GM18498 (cell line): ENCODE measurements around the gene PEBP1.

Source experiments
- ATAC-seq: cut with Tn5 transposase; IDR thresholded peaks from one replicate; pipeline ENCODE4 v1.9.1; 2021; ENCODE audit warnings: mild to moderate bottlenecking, moderate library complexity; ENCODE audit not compliant: unreplicated experiment

The PEBP1 gene

GRCh38 chr12:118135788-118136558 lies at the start of gene PEBP1:
Gene PEBP1, plus strand, starts transcription at chr12:118136124. Its CDS starts 86 bp downstream, at chr12:118136210.
- peak; percentile 98 for ATAC-seq

- ATAC-seq: no peak
Measured at GRCh38 chr12:118089782-118090181, 46.1 kb upstream of the PEBP1 start.

GRCh38 chr12:118094039-118094438 lies 41.9 kb upstream of the PEBP1 start:
- ATAC-seq: no peak

GRCh38 chr12:118098401-118098800 lies 37.5 kb upstream of the PEBP1 start:
- ATAC-seq: no peak

DNA sequence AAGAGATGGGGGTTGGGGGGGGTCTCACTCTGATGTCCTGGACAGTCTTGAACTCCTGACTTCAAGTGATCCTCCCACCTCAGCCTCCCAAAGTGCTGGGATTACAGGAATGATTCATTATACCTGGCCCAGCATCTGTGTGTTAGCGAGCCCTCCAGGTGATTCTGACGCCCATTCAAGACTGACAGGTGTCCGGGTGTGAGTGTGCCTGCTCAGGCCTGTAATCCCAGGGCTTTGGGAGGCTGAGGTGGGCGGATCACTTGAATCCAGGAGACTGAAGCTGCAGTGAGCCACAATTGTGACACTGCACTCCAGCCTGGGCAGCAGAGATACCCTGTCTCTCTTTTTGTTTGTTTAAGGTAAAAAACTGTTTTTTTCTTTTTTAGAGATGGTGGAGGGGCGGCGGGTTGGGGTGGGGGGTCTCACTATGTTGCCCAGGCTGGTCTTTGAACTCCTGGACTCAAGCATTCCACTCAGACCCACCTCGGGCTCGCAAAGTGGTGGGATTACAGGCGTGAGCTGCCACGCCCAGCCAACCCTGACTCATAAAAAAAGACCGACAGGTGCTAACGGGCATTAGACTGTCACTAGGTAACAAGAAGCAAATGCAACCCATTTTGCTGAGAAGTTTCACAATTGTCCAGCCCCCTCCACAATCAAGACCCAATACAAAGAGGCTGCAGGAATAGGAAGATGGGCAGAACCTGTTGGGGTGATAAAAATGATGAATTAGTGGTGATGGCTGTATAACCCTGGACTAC lies 36.8 kb upstream of the PEBP1 start:
- no peak for ATAC-seq

DNA sequence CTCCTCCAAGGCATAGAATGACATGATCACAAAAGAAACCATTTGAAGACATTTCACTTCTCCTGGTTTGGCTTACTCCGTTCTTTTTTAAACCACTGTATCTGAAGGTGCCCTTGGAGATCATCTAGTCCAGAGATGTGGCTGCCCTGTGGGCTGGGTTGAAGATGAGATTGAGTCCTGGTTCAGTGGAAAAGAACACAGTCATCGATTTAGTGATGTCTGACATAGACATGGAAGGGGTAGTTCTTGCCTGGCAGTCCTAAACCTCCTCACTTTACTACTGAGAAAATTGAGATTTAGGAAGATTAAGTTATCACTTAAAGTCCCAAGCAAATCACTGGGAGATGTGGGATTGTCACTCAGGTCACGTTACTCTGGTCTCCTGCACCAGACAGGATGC lies 34.9 kb upstream of the PEBP1 start:
- ATAC-seq: no peak

GRCh38 chr12:118102070-118102469 lies 33.9 kb upstream of the PEBP1 start:
- no peak for ATAC-seq

DNA sequence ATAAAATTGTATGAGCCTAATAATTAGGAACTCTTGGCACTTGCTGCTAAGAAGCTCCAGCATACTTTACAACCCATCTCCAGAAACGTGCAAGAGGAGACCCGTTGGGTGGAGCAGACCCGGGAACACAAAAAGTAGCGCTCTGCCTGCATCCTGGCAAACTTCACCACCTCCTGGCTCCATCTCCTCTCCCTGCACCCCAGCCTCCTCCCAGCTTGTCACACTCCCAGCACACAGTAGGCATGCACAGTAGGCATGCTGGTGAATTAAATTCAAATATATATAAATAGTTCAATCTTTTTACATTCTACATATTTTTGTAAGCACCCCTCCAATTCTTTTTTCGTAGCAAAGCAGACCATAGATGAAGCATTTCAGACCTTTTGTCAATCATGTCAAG lies 33.3 kb upstream of the PEBP1 start:
- ATAC-seq: no peak

- ATAC-seq: peak; percentile 27
Measured at GRCh38 chr12:118103201-118103600, 32.7 kb upstream of the PEBP1 start.

DNA sequence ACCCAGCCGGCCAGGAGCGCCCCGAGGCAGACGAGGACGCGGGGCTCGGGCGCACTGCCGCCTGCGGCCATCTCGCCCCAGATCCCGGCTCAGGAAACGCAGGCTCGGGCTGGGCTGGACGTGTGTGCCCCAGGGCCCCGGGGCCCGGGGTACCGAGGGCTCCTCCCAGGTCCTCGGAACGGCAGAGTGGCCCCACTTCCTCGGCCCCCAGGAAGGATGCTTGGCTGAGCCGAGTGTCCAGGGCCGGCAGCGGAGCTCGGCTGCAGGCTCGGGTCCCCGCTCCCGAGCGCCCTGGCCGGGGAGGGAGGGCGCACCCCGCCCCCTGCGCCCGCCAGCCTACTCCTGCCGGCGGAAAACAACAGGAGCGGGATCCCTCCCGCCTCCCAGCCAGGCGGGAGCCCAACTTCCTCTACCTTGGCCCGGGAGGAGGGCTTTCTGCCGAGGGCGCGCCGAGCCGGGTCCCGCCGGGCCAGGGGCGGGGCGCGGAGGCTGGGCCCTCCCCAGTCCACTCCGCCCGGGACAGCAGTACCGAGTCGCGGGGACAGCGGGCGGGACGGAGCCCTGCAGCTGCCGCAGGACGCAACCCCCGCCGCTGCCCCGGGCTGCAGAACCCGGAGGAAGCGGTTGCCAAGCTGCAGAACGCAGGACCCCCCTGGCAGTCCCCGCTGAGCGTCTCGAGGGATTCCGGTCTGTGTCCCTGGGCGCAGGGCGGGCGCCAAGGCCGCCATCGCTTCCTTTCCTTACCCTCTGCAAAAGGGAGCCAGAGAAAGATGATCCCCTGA lies 32.1 kb upstream of the PEBP1 start, which contains the start of gene VSIG10:
Gene VSIG10, minus strand, starts transcription at position 411 of the 782 bp plus-strand sequence. Its CDS starts 340 bp downstream, at position 71.
- peak; percentile 61 for ATAC-seq

- no peak for ATAC-seq
Measured at GRCh38 chr12:118107011-118107410, 28.9 kb upstream of the PEBP1 start.

DNA sequence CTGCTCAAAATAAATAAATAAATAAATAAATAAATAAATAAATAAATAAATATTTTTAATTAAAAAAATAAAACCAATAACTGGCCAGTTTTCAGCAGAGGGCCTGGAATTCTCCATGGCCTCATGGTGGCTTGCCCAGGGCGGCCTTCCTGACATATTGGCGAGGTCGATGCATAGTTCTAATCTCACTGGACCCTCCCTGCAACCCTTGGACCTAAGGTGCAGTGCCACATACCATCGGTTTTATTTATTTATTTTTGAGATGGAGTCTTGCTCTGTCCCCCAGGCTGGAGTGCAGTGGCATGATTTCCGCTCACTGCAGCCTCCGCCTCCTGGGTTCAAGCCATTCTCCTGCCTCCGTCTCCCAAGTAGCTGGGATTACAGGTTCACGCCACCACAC lies 28.2 kb upstream of the PEBP1 start:
- ATAC-seq: no peak

DNA sequence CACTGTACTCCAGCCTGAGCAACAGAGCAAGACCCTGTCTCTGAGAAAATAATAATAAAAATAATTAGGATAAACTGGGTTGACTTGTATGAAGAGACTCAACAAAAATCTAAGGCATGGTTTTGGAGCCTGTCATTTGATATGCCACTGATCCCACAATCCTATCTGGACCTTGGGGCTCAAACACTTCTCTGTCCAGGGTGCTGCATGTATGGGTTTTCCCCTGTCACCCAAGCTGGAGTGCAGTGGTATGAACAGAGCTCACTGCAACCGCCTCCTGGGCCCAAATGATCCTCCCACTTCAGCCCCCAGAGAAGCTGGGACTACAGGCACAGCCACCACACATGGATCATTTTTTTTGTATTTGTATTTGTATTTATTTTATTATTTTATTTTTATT lies 26.8 kb upstream of the PEBP1 start:
- ATAC-seq: no peak

DNA sequence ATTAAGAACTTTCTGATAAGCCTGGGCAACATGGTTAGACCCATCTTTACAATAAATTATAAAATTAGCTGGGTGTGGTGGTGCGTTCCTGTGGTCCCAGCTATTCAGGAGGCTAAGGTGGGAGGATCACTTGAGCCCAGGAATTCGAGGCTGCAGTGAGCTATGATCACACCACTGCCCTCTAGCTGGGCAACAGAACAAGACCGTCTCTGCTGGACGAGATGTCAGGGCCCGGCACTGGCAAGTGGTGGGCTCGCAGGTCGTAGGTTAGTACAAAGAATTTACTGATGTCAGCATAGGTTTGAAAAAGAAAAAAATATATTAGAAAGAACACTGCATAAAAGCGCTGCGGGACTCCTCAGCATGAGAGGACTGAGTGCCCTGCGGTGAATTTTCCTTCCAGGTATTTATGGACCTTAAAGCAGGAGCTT lies 16.5 kb upstream of the PEBP1 start:
- no peak for ATAC-seq

- ATAC-seq: peak; percentile 80
Measured at GRCh38 chr12:118120579-118121363, 15.2 kb upstream of the PEBP1 start.

GRCh38 chr12:118122264-118122663 lies 13.7 kb upstream of the PEBP1 start:
- no peak for ATAC-seq

GRCh38 chr12:118124333-118124874 lies 11.5 kb upstream of the PEBP1 start:
- ATAC-seq: no peak

- no peak for ATAC-seq
Measured at GRCh38 chr12:118125743-118126118, 10.2 kb upstream of the PEBP1 start.

GRCh38 chr12:118126119-118126757 lies 9.7 kb upstream of the PEBP1 start:
- no peak for ATAC-seq

GRCh38 chr12:118127867-118128266 lies 8.1 kb upstream of the PEBP1 start:
- no peak for ATAC-seq
